Astrocyte (in vitro differentiated cells and primary cell): Measurements from ENCODE around the gene SPRY2. TPM values are rescaled to one million over a fixed set of nuclear protein-coding genes. Genes with fewer than 3 reads are reported as not detected.

Experiments used
- DNase-seq: peaks from one replicate; pipeline ENCODE4 v3.0.0-alpha.2; 2010; ENCODE audit warnings: low read depth
- FAIRE-seq: peaks from 2 replicates; lab custom pipeline; 2011; peaks lifted over from hg19 to GRCh38; lab: Jason Lieb, UNC
- H2AFZ ChIP-seq: 2 replicates; pipeline ENCODE4 v1.6.0; 2012; ENCODE audit warnings: low read depth, low read length, inconsistent platforms
- H3K27ac ChIP-seq: 2 replicates; pipeline ENCODE4 v1.5.1; 2011; ENCODE audit warnings: low read depth, low read length, inconsistent platforms
- H3K27me3 ChIP-seq: 2 replicates; pipeline ENCODE4 v1.6.0; 2011; ENCODE audit warnings: low read length, inconsistent platforms; ENCODE audit not compliant: insufficient read depth
- H3K36me3 ChIP-seq: 2 replicates; pipeline ENCODE4 v1.5.1; 2011; ENCODE audit warnings: low read length, inconsistent platforms; ENCODE audit not compliant: insufficient read depth
- H3K4me1 ChIP-seq: 2 replicates; pipeline ENCODE4 v1.5.1; 2011; ENCODE audit warnings: low read length, inconsistent platforms; ENCODE audit not compliant: insufficient read depth
- H3K4me2 ChIP-seq: 2 replicates; pipeline ENCODE4 v1.6.0; 2012; ENCODE audit warnings: low read length, inconsistent platforms
- H3K4me3 ChIP-seq: 2 replicates; pipeline ENCODE4 v1.5.1; 2011; ENCODE audit warnings: low read depth, mild to moderate bottlenecking, low read length, inconsistent platforms; ENCODE audit not compliant: insufficient read depth
- H3K79me2 ChIP-seq: 2 replicates; pipeline ENCODE4 v1.6.0; 2012; ENCODE audit warnings: mild to moderate bottlenecking, low read length, inconsistent platforms; ENCODE audit not compliant: insufficient read depth
- H3K9ac ChIP-seq: 2 replicates; pipeline ENCODE4 v1.6.0; 2012; ENCODE audit warnings: mild to moderate bottlenecking, low read length, inconsistent platforms
- H3K9me3 ChIP-seq: 2 replicates; pipeline ENCODE4 v1.5.1; 2012; ENCODE audit warnings: low read depth, mild to moderate bottlenecking, low read length, inconsistent platforms; ENCODE audit not compliant: insufficient read depth
- H4K20me1 ChIP-seq: 2 replicates; pipeline ENCODE4 v1.6.0; 2012; ENCODE audit warnings: low read length, inconsistent platforms; ENCODE audit not compliant: insufficient read depth
- H3K27ac Mint-ChIP-seq: one replicate; pipeline ENCODE4 v1.8.0; 2021; ENCODE audit warnings: mild to moderate bottlenecking, mixed read lengths; ENCODE audit not compliant: unreplicated experiment
- H3K27me3 Mint-ChIP-seq: one replicate; pipeline ENCODE4 v1.8.0; 2021; ENCODE audit warnings: low read depth, mixed read lengths; ENCODE audit not compliant: unreplicated experiment
- H3K36me3 Mint-ChIP-seq: one replicate; pipeline ENCODE4 v1.8.0; 2021; ENCODE audit warnings: low read depth, mixed read lengths; ENCODE audit not compliant: unreplicated experiment
- H3K4me1 Mint-ChIP-seq: one replicate; pipeline ENCODE4 v1.8.0; 2021; ENCODE audit warnings: low read depth, mixed read lengths; ENCODE audit not compliant: unreplicated experiment
- H3K4me3 Mint-ChIP-seq: one replicate; pipeline ENCODE4 v1.8.0; 2021; ENCODE audit warnings: mild to moderate bottlenecking, moderate library complexity, mixed read lengths; ENCODE audit not compliant: unreplicated experiment
- H3K9me3 Mint-ChIP-seq: one replicate; pipeline ENCODE4 v1.8.0; 2021; ENCODE audit warnings: mild to moderate bottlenecking, mixed read lengths; ENCODE audit not compliant: unreplicated experiment
- EZH2 ChIP-seq: IDR thresholded peaks from 2 replicates; pipeline ENCODE4 v1.6.1; 2012; ENCODE audit warnings: mild to moderate bottlenecking, low read length, inconsistent platforms; ENCODE audit not compliant: insufficient read depth
- total RNA-seq: library from RNA; stranded (reverse); gene quantifications from 2 replicates; pipeline ENCODE4 v1.2.1, GENCODE V29; 2021
- TF ChIP-seq, protein P1 (sequence below): IDR thresholded peaks from 2 replicates; pipeline ENCODE4 v1.5.1; 2011; ENCODE audit warnings: low read depth, mild to moderate bottlenecking, inconsistent platforms, low read length, moderate library complexity; ENCODE audit not compliant: insufficient read depth

The SPRY2 gene
- total RNA-seq, 1 donor from 2014 or later, result 57.7 TPM

DNA sequence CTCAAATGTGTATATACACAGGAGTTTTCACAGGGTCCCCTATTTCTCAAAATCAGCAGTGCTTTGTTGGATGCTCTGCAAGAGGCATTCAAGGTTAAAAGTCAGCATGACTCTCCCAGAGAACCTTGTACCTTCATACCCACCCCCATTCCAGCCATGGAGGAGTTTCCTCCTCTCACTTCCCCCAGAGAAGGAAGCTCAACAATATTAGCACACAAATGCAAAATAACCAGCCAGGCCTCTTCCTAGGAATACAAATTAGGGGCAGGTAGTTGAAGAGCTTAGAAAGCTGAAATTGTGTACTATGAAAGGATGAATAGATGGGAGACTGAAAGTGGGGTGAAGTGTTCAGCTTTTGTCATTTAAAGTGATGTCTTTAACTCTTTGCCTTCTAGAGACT, 43.8 kb downstream of the SPRY2 start:
- no peaks in the 10 kb centered on the region for H3K36me3 Mint-ChIP-seq
- no peak for DNase-seq
- no peak for FAIRE-seq
- TF ChIP-seq, protein P1, sequence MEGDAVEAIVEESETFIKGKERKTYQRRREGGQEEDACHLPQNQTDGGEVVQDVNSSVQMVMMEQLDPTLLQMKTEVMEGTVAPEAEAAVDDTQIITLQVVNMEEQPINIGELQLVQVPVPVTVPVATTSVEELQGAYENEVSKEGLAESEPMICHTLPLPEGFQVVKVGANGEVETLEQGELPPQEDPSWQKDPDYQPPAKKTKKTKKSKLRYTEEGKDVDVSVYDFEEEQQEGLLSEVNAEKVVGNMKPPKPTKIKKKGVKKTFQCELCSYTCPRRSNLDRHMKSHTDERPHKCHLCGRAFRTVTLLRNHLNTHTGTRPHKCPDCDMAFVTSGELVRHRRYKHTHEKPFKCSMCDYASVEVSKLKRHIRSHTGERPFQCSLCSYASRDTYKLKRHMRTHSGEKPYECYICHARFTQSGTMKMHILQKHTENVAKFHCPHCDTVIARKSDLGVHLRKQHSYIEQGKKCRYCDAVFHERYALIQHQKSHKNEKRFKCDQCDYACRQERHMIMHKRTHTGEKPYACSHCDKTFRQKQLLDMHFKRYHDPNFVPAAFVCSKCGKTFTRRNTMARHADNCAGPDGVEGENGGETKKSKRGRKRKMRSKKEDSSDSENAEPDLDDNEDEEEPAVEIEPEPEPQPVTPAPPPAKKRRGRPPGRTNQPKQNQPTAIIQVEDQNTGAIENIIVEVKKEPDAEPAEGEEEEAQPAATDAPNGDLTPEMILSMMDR, result no peak
- no peak for TF ChIP-seq EZH2
- Histone ChIP-seq H3K4me2 (no peak overlapping the region), H3K79me2 (no peaks in the 10 kb centered on the region), H3K27me3 (no peaks in the 10 kb centered on the region), H4K20me1 (no peaks in the 10 kb centered on the region), H3K9ac (no peak overlapping the region), H3K36me3 (no peaks in the 10 kb centered on the region), H3K27ac (no peak overlapping the region), H2AFZ (no peak overlapping the region), H3K9me3 (no peaks in the 10 kb centered on the region), H3K4me1 (no peaks in the 10 kb centered on the region), H3K4me3 (no peak overlapping the region)
- H3K9me3 Mint-ChIP-seq, result no peaks in the 10 kb centered on the region
- H3K4me3 Mint-ChIP-seq, result no peak overlapping the region
- no peaks in the 10 kb centered on the region for H3K27me3 Mint-ChIP-seq
- peaks cover 2% of the 10 kb centered on the region for H3K4me1 Mint-ChIP-seq
- H3K27ac Mint-ChIP-seq, result no peak overlapping the region

DNA sequence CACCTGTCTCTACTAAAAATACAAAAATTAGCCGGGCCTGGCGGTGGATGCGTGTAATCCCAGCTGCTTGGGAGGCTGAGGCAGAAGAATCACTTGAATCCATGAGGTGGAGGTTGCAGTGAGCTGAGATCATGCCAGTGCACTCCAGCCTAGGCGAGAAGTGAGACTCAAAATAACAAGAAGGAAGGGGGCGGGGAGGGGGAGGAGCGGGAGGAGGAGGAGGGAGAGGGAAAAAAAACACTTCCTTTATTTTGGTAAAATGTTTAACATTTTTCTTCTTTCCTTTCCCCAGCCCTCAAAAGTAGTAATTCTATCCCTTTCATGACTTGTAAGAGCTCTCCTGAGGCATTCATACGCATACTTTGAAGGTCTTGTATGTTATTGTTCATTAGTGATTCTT, 44.3 kb downstream of the SPRY2 start:
- FAIRE-seq, result no peak
- H3K4me1 ChIP-seq, result no peaks in the 10 kb centered on the region
- Mint-ChIP-seq H3K36me3 (no peaks in the 10 kb centered on the region), H3K27me3 (no peaks in the 10 kb centered on the region), H3K4me3 (no peak overlapping the region), H3K9me3 (no peaks in the 10 kb centered on the region), H3K27ac (no peak overlapping the region), H3K4me1 (peaks cover 2% of the 10 kb centered on the region)
- no peaks in the 10 kb centered on the region for H3K27me3 ChIP-seq
- no peaks in the 10 kb centered on the region for H4K20me1 ChIP-seq
- H3K4me3 ChIP-seq, result no peak overlapping the region
- H3K4me2 ChIP-seq, result no peak overlapping the region
- DNase-seq, result no peak
- TF ChIP-seq, protein P1, result no peak
- no peak for TF ChIP-seq EZH2
- H2AFZ ChIP-seq, result no peak overlapping the region
- H3K9me3 ChIP-seq, result no peaks in the 10 kb centered on the region
- no peaks in the 10 kb centered on the region for H3K36me3 ChIP-seq
- no peaks in the 10 kb centered on the region for H3K79me2 ChIP-seq
- no peak overlapping the region for H3K9ac ChIP-seq
- no peak overlapping the region for H3K27ac ChIP-seq

DNA sequence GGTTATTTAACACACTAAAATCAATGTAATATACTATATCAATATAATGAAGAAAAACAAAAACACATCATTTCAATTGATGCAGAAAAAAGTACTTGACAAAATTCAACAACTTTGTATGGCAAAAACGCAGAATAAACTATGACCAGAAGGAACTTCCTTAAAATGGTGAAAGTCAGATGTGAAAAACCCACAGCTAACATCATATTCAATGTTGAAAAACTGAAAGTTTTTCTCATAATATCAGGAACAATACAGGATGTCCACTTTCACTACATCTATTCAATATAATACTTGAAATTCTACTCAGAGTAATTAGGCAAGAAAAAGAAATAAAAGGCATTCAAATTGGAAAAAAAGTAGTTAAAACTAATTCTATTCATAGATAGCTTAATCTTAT, 50.3 kb downstream of the SPRY2 start:
- H3K36me3 ChIP-seq, result no peaks in the 10 kb centered on the region
- H2AFZ ChIP-seq, result no peak overlapping the region
- H3K79me2 ChIP-seq, result no peaks in the 10 kb centered on the region
- H3K4me1 ChIP-seq, result no peaks in the 10 kb centered on the region
- no peak overlapping the region for H3K9ac ChIP-seq
- TF ChIP-seq, protein P1, result no peak
- TF ChIP-seq EZH2, result no peak
- Mint-ChIP-seq H3K9me3 (peaks cover 2% of the 10 kb centered on the region), H3K4me1 (no peaks in the 10 kb centered on the region), H3K4me3 (no peak overlapping the region), H3K27me3 (no peaks in the 10 kb centered on the region), H3K36me3 (no peaks in the 10 kb centered on the region), H3K27ac (no peak overlapping the region)
- H3K27ac ChIP-seq, result no peak overlapping the region
- no peaks in the 10 kb centered on the region for H4K20me1 ChIP-seq
- H3K27me3 ChIP-seq, result no peaks in the 10 kb centered on the region
- H3K4me3 ChIP-seq, result no peak overlapping the region
- DNase-seq, result no peak
- FAIRE-seq, result no peak
- no peak overlapping the region for H3K4me2 ChIP-seq
- H3K9me3 ChIP-seq, result no peaks in the 10 kb centered on the region
